HG02763 (cell line): ENCODE results near the gene PAIP2.
A peak's percentile ranks its signal among the peaks of the same experiment; 100 is the strongest.
"Not testable (repeated sequence)": the region's sequence is repeated elsewhere in the genome, so short reads cannot be mapped to it uniquely, and the experiment has no call there.

Source experiments
- ATAC-seq: cut with Tn5 transposase; IDR thresholded peaks from one replicate; pipeline ENCODE4 v1.9.1; 2021; ENCODE audit warnings: mild to moderate bottlenecking, moderate library complexity; ENCODE audit not compliant: unreplicated experiment

Gene PAIP2

GRCh38 chr5:139377226-139377625 lies 35.6 kb downstream of the PAIP2 start:
- no peak for ATAC-seq

GRCh38 chr5:139378101-139378825 lies 36.6 kb downstream of the PAIP2 start:
- no peak for ATAC-seq

- ATAC-seq: no peak
Observed at GRCh38 chr5:139378941-139379361, 37.3 kb downstream of the PAIP2 start.

GRCh38 chr5:139379626-139380449 lies 38.2 kb downstream of the PAIP2 start:
- ATAC-seq: no peak

GRCh38 chr5:139381837-139382761 lies 40.4 kb downstream of the PAIP2 start:
- no peak for ATAC-seq

- no peak for ATAC-seq
Observed at GRCh38 chr5:139382807-139383206, 41.2 kb downstream of the PAIP2 start.

- no peak for ATAC-seq
Observed at GRCh38 chr5:139383275-139383992, 41.8 kb downstream of the PAIP2 start, which contains the start of gene SLC23A1. SLC23A1 (minus strand) TSS chr5:139383297; CDS start chr5:139383253, 44 bp downstream.

GRCh38 chr5:139383993-139384590 lies 42.4 kb downstream of the PAIP2 start:
- no peak for ATAC-seq

GRCh38 chr5:139384591-139385051 lies 43.0 kb downstream of the PAIP2 start:
- ATAC-seq: no peak

GRCh38 chr5:139385061-139386049 lies 43.7 kb downstream of the PAIP2 start:
- ATAC-seq: no peak

- ATAC-seq: no peak
Observed at GRCh38 chr5:139386050-139386438, 44.4 kb downstream of the PAIP2 start.

- ATAC-seq: not testable (repeated sequence)
Observed at GRCh38 chr5:139386956-139387355, 45.3 kb downstream of the PAIP2 start.

GRCh38 chr5:139387611-139388197 lies 46.0 kb downstream of the PAIP2 start:
- ATAC-seq: no peak

GRCh38 chr5:139388198-139388821 lies 46.7 kb downstream of the PAIP2 start:
- ATAC-seq: no peak

GRCh38 chr5:139389701-139390638 lies 48.3 kb downstream of the PAIP2 start, which contains the start of gene MZB1:
MZB1 (minus strand) TSS chr5:139389913; CDS start chr5:139389856, 57 bp downstream.
- ATAC-seq: peak; percentile 36
